Measurements from ENCODE around the gene CNTLN.

- no peak for TF ChIP-seq CTCF (IDR thresholded peaks at IDR 0.05)
- no peak for TF ChIP-seq POLR2A (IDR thresholded peaks at IDR 0.05)
- no peak for TF ChIP-seq EP300 (IDR thresholded peaks at IDR 0.05)
Observed at GRCh38 chr9:17251100-17251499, 116.3 kb downstream of the CNTLN start.
